Right atrium auricular region (tissue), 2 donors: ENCODE measurements around the gene ACTN2. TPM values are rescaled to one million over a fixed set of nuclear protein-coding genes. Genes with fewer than 3 reads are reported as not detected.

Source experiments
- DNase-seq: peaks from one replicate; pipeline ENCODE4 v3.0.0-alpha.2; 2019; ENCODE audit warnings: low spot score
- H3K27ac ChIP-seq, 2 donors: fragments of 200-600 bp; sonication (generic); 1 replicate in 1 of 2; 2 replicates in 1 of 2; pipeline ENCODE4 v1.5.1; 2016 to 2019
- H3K27me3 ChIP-seq, 2 donors: fragments of 200-600 bp; sonication (generic); one replicate each; pipeline versions ENCODE4 v1.5.1 to v1.6.0; 2017 to 2019
- H3K36me3 ChIP-seq: fragments of 200-600 bp; sonication (generic); one replicate; pipeline ENCODE4 v1.5.1; 2016
- H3K4me1 ChIP-seq, 2 donors: fragments of 200-600 bp; sonication (generic); one replicate each; pipeline versions ENCODE4 v1.5.1 to v1.6.0; 2017 to 2019
- H3K4me3 ChIP-seq, 2 donors: fragments of 200-600 bp; sonication (generic); 1 replicate in 1 of 2; 2 replicates in 1 of 2; pipeline ENCODE4 v1.5.1; 2017 to 2019; ENCODE audit warnings: mild to moderate bottlenecking in 1 of 2, moderate library complexity in 1 of 2
- H3K9me3 ChIP-seq, 2 donors: fragments of 200-600 bp; sonication (generic); one replicate each; pipeline ENCODE4 v1.5.1; 2019
- CTCF ChIP-seq, 2 donors: fragments of 200-600 bp; sonication (generic); IDR thresholded peaks; one replicate each; pipeline ENCODE4 v1.5.1; 2019; ENCODE audit warnings: antibody characterized with exemption in 2 of 2
- total RNA-seq, 2 donors: library from RNA; depleted of rRNA; stranded (reverse); fragments of >200 nt; gene quantifications; one replicate each; pipeline ENCODE4 v1.1.0, GENCODE V29; 2016

Gene ACTN2
- total RNA-seq, 2 donors from 2014 or later, result 595 to 1,486 TPM

- DNase-seq, result no peak
Observed at GRCh38 chr1:236686815-236687160, 489 bp downstream of the ACTN2 start.

GRCh38 chr1:236687273-236687672, 974 bp downstream of the ACTN2 start:
- Histone ChIP-seq H3K4me1 (peaks cover 0 to 10% of the 10 kb centered on the region in 2 donors), H3K36me3 (peaks cover 14% of the 10 kb centered on the region), H3K4me3 (peak overlapping the region; percentile 69), H3K9me3 (no peaks in the 10 kb centered on the region), H3K27me3 (no peaks in the 10 kb centered on the region), H3K27ac (peak overlapping the region; percentile 92 to 98)
- TF ChIP-seq CTCF (IDR thresholded peaks at IDR 0.05), result no peak
- DNase-seq, result no peak

More at GRCh38 chr1:236686815-236687160, 489 bp downstream of the ACTN2 start:
- H3K36me3 ChIP-seq, result peaks cover 12% of the 10 kb centered on the region
- no peaks in the 10 kb centered on the region for H3K9me3 ChIP-seq
- peak overlapping the region; percentile 69 for H3K4me3 ChIP-seq
- H3K4me1 ChIP-seq, result peaks cover 0 to 10% of the 10 kb centered on the region in 2 donors
- H3K27ac ChIP-seq, result peak overlapping the region; percentile 92 to 98
- TF ChIP-seq CTCF (IDR thresholded peaks at IDR 0.05), result no peak
- no peaks in the 10 kb centered on the region for H3K27me3 ChIP-seq

GRCh38 chr1:236688705-236689104, 2.4 kb downstream of the ACTN2 start:
- H3K4me1 ChIP-seq, result peaks cover 0 to 16% of the 10 kb centered on the region in 2 donors

GRCh38 chr1:236689713-236690569, 3.6 kb downstream of the ACTN2 start:
- H3K9me3 ChIP-seq, result no peaks in the 10 kb centered on the region
- TF ChIP-seq CTCF (IDR thresholded peaks at IDR 0.05), result no peak
- H3K36me3 ChIP-seq, result peaks cover 14% of the 10 kb centered on the region
- H3K4me1 ChIP-seq, result peaks cover 0 to 19% of the 10 kb centered on the region in 2 donors
- no peaks in the 10 kb centered on the region for H3K27me3 ChIP-seq
- DNase-seq, result no peak
- H3K4me3 ChIP-seq, result peak overlapping the region; percentile 69
- H3K27ac ChIP-seq, result peak overlapping the region; percentile 92 to 98

More at GRCh38 chr1:236688705-236689104, 2.4 kb downstream of the ACTN2 start:
- Histone ChIP-seq H3K9me3 (no peaks in the 10 kb centered on the region), H3K27ac (peak overlapping the region; percentile 92 to 98), H3K27me3 (no peaks in the 10 kb centered on the region), H3K4me3 (peak overlapping the region; percentile 69), H3K36me3 (peaks cover 14% of the 10 kb centered on the region)
- no peak for TF ChIP-seq CTCF (IDR thresholded peaks at IDR 0.05)
- no peak for DNase-seq

GRCh38 chr1:236691348-236691747, 5.0 kb downstream of the ACTN2 start:
- no peaks in the 10 kb centered on the region for H3K9me3 ChIP-seq
- peak overlapping the region; percentile 69 for H3K4me3 ChIP-seq
- H3K36me3 ChIP-seq, result peaks cover 14% of the 10 kb centered on the region
- DNase-seq, result no peak
- TF ChIP-seq CTCF (IDR thresholded peaks at IDR 0.05), result no peak
- peaks cover 0 to 19% of the 10 kb centered on the region in 2 donors for H3K4me1 ChIP-seq
- peak overlapping the region; percentile 92 to 98 for H3K27ac ChIP-seq
- no peaks in the 10 kb centered on the region for H3K27me3 ChIP-seq
